MM.1S (cell line): Measurements from ENCODE around the gene FOXP1.

Source experiments
- EZH2 ChIP-seq: fragments of 300-600 bp; sonication (generic); optimal IDR thresholded peaks from 2 replicates; pipeline ENCODE3; 2017; ENCODE audit warnings: low read depth, mild to moderate bottlenecking, antibody characterized with exemption, low read length, mixed read lengths
- TF ChIP-seq, protein P1 (sequence below): fragments of 300-600 bp; sonication (generic); IDR thresholded peaks from 2 replicates; pipeline ENCODE4 v1.5.1; 2016; ENCODE audit warnings: antibody characterized with exemption, low read length, mixed read lengths

GRCh38 chr3:71384388-71384787 is 199.1 kb downstream of the FOXP1 start:
- TF ChIP-seq EZH2, result no peak
- TF ChIP-seq, protein P1, sequence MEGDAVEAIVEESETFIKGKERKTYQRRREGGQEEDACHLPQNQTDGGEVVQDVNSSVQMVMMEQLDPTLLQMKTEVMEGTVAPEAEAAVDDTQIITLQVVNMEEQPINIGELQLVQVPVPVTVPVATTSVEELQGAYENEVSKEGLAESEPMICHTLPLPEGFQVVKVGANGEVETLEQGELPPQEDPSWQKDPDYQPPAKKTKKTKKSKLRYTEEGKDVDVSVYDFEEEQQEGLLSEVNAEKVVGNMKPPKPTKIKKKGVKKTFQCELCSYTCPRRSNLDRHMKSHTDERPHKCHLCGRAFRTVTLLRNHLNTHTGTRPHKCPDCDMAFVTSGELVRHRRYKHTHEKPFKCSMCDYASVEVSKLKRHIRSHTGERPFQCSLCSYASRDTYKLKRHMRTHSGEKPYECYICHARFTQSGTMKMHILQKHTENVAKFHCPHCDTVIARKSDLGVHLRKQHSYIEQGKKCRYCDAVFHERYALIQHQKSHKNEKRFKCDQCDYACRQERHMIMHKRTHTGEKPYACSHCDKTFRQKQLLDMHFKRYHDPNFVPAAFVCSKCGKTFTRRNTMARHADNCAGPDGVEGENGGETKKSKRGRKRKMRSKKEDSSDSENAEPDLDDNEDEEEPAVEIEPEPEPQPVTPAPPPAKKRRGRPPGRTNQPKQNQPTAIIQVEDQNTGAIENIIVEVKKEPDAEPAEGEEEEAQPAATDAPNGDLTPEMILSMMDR, result no peak
